ENCODE results near the gene RND1.

DNA sequence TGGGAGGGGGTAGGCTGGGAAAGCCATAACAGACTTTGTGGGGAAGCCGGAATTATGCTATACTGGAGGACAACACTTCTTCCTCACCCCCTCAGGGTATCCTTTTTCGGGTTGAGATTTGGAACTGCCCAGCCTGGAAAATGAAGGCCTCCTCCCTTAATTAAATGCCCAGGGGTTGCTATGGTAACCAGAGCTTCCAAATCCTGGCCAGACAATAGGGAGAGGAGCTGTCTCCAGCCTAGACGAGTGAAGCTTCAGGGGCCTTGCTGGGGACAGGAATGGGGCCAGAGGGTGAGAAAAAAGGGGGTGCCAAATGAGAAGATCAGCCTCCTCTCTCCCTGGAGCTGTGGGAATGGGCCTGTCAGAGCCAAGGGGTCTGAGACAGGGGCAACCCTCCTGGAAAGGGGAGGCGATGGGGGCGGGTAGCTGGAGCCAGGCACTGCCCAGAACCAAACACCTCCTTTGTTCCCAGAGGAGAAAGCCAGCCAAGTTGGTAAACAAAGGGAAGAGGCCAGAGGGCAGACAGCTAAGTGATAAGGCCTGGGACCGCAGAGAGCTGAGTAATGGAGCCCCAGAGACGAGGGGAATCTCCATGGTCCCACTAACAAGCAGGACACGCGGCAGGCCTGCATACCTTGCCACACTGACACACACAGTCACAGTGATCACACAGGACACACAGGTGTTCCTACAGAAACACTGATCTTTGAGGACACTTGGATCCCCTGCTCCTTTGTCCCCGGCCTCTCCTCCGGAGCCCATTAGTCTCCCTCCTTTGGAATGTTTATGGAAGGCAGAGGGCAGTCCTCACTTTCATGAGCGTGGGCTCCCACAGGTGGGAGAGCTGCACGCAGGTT lies 17.9 kb upstream of the RND1 start:
- TF ChIP-seq, protein P1, sequence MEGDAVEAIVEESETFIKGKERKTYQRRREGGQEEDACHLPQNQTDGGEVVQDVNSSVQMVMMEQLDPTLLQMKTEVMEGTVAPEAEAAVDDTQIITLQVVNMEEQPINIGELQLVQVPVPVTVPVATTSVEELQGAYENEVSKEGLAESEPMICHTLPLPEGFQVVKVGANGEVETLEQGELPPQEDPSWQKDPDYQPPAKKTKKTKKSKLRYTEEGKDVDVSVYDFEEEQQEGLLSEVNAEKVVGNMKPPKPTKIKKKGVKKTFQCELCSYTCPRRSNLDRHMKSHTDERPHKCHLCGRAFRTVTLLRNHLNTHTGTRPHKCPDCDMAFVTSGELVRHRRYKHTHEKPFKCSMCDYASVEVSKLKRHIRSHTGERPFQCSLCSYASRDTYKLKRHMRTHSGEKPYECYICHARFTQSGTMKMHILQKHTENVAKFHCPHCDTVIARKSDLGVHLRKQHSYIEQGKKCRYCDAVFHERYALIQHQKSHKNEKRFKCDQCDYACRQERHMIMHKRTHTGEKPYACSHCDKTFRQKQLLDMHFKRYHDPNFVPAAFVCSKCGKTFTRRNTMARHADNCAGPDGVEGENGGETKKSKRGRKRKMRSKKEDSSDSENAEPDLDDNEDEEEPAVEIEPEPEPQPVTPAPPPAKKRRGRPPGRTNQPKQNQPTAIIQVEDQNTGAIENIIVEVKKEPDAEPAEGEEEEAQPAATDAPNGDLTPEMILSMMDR (IDR thresholded peaks at IDR 0.05), result no peak
- no peak for TF ChIP-seq POLR2A (IDR thresholded peaks at IDR 0.05)
- TF ChIP-seq POLR2AphosphoS5 (IDR thresholded peaks at IDR 0.05), result no peak
